GM19193 (cell line): ENCODE measurements around the gene PKDREJ.

Source experiments
- POLR2A ChIP-seq: IDR thresholded peaks from 4 replicates; pipeline ENCODE4 v1.6.1; 2011; ENCODE audit not compliant: insufficient read depth, insufficient read length; ENCODE audit errors: extremely low read depth

The PKDREJ gene

GRCh38 chr22:46293577-46294260 is 30.6 kb upstream of the PKDREJ start:
- no peak for TF ChIP-seq POLR2A

- no peak for TF ChIP-seq POLR2A
Measured at GRCh38 chr22:46292732-46293131, 29.6 kb upstream of the PKDREJ start.

- no peak for TF ChIP-seq POLR2A
Measured at GRCh38 chr22:46292173-46292572, 29.0 kb upstream of the PKDREJ start.

GRCh38 chr22:46290843-46291785 is 28.0 kb upstream of the PKDREJ start:
- TF ChIP-seq POLR2A, result no peak

- no peak for TF ChIP-seq POLR2A
Measured at GRCh38 chr22:46290121-46290842, 27.1 kb upstream of the PKDREJ start.

- no peak for TF ChIP-seq POLR2A
Measured at GRCh38 chr22:46289244-46289891, 26.2 kb upstream of the PKDREJ start.

GRCh38 chr22:46288846-46289243 is 25.7 kb upstream of the PKDREJ start:
- TF ChIP-seq POLR2A, result no peak

GRCh38 chr22:46287873-46288751 is 25.0 kb upstream of the PKDREJ start:
- TF ChIP-seq POLR2A, result peak; percentile 88

- no peak for TF ChIP-seq POLR2A
Measured at GRCh38 chr22:46286941-46287872, 24.1 kb upstream of the PKDREJ start.

- no peak for TF ChIP-seq POLR2A
Measured at GRCh38 chr22:46286006-46286405, 22.9 kb upstream of the PKDREJ start.

- TF ChIP-seq POLR2A, result no peak
Measured at GRCh38 chr22:46281866-46282678, 18.9 kb upstream of the PKDREJ start.
